Adrenal gland (tissue), 12 donors: ENCODE results near the gene POC1A. TPM values are rescaled to one million over a fixed set of nuclear protein-coding genes. Genes with fewer than 3 reads are reported as not detected.

Experiments used
- DNase-seq, 7 donors: peaks; one replicate each; pipeline ENCODE4 v3.0.0-alpha.2; 2019 to 2020
- H3K27ac ChIP-seq, 5 donors: fragments of 200-600 bp; sonication (generic) in 4 of 5; 1 replicate in 3 of 5; 2 replicates in 2 of 5; pipeline versions ENCODE4 v1.5.1 to v1.8.0; 2016 to 2020; ENCODE audit warnings: mild to moderate bottlenecking in 1 of 5
- H3K27me3 ChIP-seq: fragments of 200-600 bp; 2 replicates; pipeline ENCODE4 v1.8.0; 2021
- H3K36me3 ChIP-seq, 2 donors: fragments of 200-600 bp; replicated peaks in 1 of 2; 1 replicate in 1 of 2; 2 replicates in 1 of 2; pipeline versions ENCODE4 v1.5.1 to v1.8.0; 2018 to 2022
- H3K4me1 ChIP-seq, 2 donors: fragments of 200-600 bp; replicated peaks in 1 of 2; 1 replicate in 1 of 2; 2 replicates in 1 of 2; pipeline versions ENCODE4 v1.5.1 to v1.8.0; 2018 to 2021
- H3K4me3 ChIP-seq, 4 donors: fragments of 200-600 bp; sonication (generic) in 3 of 4; one replicate each; pipeline ENCODE4 v1.5.1; 2016 to 2018
- H3K9me3 ChIP-seq, 3 donors: fragments of 200-600 bp; sonication (generic) in 1 of 3; replicated peaks in 1 of 3; 1 replicate in 2 of 3; 2 replicates in 1 of 3; pipeline versions ENCODE4 v1.5.1 to v1.8.0; 2016 to 2021
- POLR2A ChIP-seq, 2 donors: fragments of 450-650 bp; IDR thresholded peaks; one replicate each; pipeline ENCODE4 v1.6.1; 2017; ENCODE audit warnings: antibody characterized with exemption in 2 of 2, mild to moderate bottlenecking in 2 of 2, moderate library complexity in 1 of 2
- WGBS, 4 donors: extraction: QIAGEN DNeasy Blood & Tissue Kit in 2 of 4; methylation state at CpG; one replicate each; pipeline versions ENCODE4 v1.1.5 to v1.1.7; 2013 to 2017; 5-methylcytosine and 5-hydroxymethylcytosine counted together
- intact Hi-C, 2 donors: fragments of 100-400 bp; cut with DNase I; formaldehyde crosslinking; loops; one replicate each; pipeline versions ENCODE4 v1.14.1 to v1.15.0; 2022 to 2023
- polyA plus RNA-seq, 3 donors: library from polyadenylated mRNA; stranded (reverse); fragments of 200-250 nt in 2 of 3; fragments of 350-450 nt in 1 of 3; fragmentation: Illumina TruSeq in 1 of 3; extraction: RNeasy Lipid Tissue Mini Kit (QIAGEN cat#74804) in 1 of 3; gene quantifications; one replicate each; pipeline ENCODE4 v1.2.3, GENCODE V29; 2013 to 2014
- total RNA-seq, 9 donors: library from RNA; depleted of rRNA in 4 of 9; stranded (reverse); fragments of >200 nt in 4 of 9; fragments of 120-200 nt in 1 of 9; fragmentation: NEBNext Ultra II Directional in 1 of 9; extraction: Animal tissue kit (Norgen Biotek cat#: 25700) in 1 of 9; gene quantifications; one replicate each; pipeline versions ENCODE4 v1.1.0 to v1.2.4, GENCODE V29; 2013 to 2023
- TF ChIP-seq, protein P1 (sequence below), 6 experiments: fragments of 450-650 bp in 4 of 6; fragments of 200-600 bp in 2 of 6; sonication (generic) in 1 of 6; IDR thresholded peaks; 1 replicate in 5 of 6; 2 replicates in 1 of 6; pipeline versions ENCODE4 v1.5.1 to v1.8.0; 2016 to 2021; ENCODE audit warnings: antibody characterized with exemption in 6 of 6, mild to moderate bottlenecking in 2 of 6, moderate library complexity in 1 of 6
- donor health status: healthy with polysubstance abuse.
- donor health status: Bipolar disorder and iron deficiency.
- donor health status: DM: yes; HTN: yes; CAD: no.
- donor health status: DM: no; HTN: no; CAD: no.
- donor health status: DM: no; HTN: no; CAD: no.
- donor health status: DM: yes; HTN: yes; CAD: no.

The POC1A gene
- total and polyA plus RNA-seq, 12 donors = 2.0 to 8.4 (median 5.5) TPM

DNA sequence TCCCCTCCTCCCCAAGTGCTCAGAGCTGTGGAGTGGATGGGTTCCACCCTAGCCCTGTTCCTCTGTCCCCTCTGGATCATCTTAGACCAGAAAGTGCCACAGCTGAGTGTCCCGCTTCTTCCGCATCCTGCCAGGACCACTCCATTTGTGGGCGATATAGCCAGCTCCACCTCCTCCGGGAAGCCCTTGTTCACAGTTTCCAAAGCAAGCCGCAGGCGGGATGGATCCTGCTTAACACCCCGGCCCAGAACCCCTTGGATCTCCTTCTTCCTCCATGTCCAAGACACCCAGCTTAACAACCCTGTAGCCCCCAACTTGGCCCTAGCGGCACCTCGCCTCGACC is 43.2 kb upstream of the POC1A start:
- 41 to 71% (median 54%) methylated on average over 7 to 10 of the region's 10 CpGs for WGBS, 4 donors
- DNase-seq = no peak
- TF ChIP-seq POLR2A (IDR thresholded peaks at IDR 0.05) = no peak
- TF ChIP-seq, protein P1, sequence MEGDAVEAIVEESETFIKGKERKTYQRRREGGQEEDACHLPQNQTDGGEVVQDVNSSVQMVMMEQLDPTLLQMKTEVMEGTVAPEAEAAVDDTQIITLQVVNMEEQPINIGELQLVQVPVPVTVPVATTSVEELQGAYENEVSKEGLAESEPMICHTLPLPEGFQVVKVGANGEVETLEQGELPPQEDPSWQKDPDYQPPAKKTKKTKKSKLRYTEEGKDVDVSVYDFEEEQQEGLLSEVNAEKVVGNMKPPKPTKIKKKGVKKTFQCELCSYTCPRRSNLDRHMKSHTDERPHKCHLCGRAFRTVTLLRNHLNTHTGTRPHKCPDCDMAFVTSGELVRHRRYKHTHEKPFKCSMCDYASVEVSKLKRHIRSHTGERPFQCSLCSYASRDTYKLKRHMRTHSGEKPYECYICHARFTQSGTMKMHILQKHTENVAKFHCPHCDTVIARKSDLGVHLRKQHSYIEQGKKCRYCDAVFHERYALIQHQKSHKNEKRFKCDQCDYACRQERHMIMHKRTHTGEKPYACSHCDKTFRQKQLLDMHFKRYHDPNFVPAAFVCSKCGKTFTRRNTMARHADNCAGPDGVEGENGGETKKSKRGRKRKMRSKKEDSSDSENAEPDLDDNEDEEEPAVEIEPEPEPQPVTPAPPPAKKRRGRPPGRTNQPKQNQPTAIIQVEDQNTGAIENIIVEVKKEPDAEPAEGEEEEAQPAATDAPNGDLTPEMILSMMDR (IDR thresholded peaks at IDR 0.05) = no peak
- Histone ChIP-seq H3K27me3 (no peaks in the 10 kb centered on the region), H3K4me1 (peaks cover 50 to 86% of the 10 kb centered on the region in 2 donors), H3K36me3 (peaks cover 0 to 36% of the 10 kb centered on the region in 2 donors), H3K4me3 (peak overlapping the region in 1 of 4 donors; percentile 74), H3K9me3 (no peaks in the 10 kb centered on the region), H3K27ac (peak overlapping the region in 4 of 5 donors; percentile 40 to 90 (median 78))
- intact Hi-C loops = no loop called here

DNA sequence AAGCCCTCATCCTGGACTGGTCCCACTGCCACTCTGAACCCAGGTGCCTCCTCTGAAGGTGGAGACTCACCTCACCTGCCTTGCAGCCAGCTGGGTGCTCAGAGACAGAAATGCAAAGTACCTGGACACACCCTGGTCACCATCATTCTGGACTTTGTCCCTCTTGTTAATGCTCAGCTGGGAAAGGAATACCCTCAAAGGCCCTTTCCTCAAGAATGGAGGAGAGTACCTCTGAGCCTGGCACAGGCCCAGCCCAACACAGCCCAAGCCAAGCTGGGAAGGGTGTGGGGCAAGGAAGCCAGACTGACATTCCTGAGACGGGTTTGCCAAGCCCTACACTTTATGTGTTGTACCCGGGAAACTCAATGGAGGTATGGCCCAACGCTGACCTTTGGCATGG is 42.8 kb upstream of the POC1A start:
- Histone ChIP-seq H3K36me3 (peaks cover 0 to 31% of the 10 kb centered on the region in 2 donors), H3K4me3 (no peak overlapping the region), H3K27ac (peak overlapping the region in 4 of 5 donors; percentile 40 to 90 (median 78)), H3K9me3 (no peaks in the 10 kb centered on the region), H3K4me1 (peaks cover 47 to 85% of the 10 kb centered on the region in 2 donors), H3K27me3 (no peaks in the 10 kb centered on the region)
- DNase-seq = peak in 3 of 7 donors; percentile 31 to 61 (median 59)
- intact Hi-C loops = no loop called here
- 52 to 70% (median 61%) methylated on average over 3 of the region's 3 CpGs for WGBS, 4 donors
- TF ChIP-seq, protein P1 (IDR thresholded peaks at IDR 0.05) = no peak
- TF ChIP-seq POLR2A (IDR thresholded peaks at IDR 0.05) = no peak

DNA sequence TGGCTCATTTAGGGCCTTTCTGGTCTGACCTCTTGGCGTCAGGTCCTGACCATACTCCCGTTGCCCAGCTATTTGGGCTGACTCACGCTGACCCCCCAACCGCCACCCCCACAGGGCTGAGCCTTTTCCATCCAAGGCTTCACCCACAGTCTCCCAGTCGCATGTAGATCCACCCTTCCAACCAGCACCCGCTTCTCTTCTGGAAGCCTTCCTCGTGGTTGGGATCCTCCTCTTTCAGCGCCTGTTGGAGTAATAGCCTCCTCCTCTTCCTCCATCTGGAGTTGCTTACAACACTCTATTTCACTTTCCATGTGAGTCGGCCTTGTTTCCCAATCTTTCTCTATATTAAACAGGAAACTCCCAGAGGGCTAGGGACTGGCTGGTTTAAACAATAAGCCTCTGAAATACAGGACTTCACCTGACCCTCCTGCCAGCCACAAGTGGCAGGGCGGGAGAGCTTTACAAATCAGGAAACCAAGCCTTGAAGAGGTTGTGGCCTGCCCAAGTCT is 41.7 kb upstream of the POC1A start:
- peaks cover 45 to 82% of the 10 kb centered on the region in 2 donors for H3K4me1 ChIP-seq
- peak overlapping the region; percentile 62 to 90 (median 80) for H3K27ac ChIP-seq
- no peaks in the 10 kb centered on the region for H3K27me3 ChIP-seq
- H3K4me3 ChIP-seq = no peak overlapping the region
- 65 to 70% (median 68%) methylated on average over 10 of the region's 10 CpGs for WGBS, 4 donors
- DNase-seq = peak in 3 of 7 donors; percentile 55 to 62 (median 58)
- H3K9me3 ChIP-seq = no peaks in the 10 kb centered on the region
- intact Hi-C loops = no loop called here
- TF ChIP-seq POLR2A (IDR thresholded peaks at IDR 0.05) = no peak
- TF ChIP-seq, protein P1 (IDR thresholded peaks at IDR 0.05) = no peak
- peaks cover 0 to 20% of the 10 kb centered on the region in 2 donors for H3K36me3 ChIP-seq

DNA sequence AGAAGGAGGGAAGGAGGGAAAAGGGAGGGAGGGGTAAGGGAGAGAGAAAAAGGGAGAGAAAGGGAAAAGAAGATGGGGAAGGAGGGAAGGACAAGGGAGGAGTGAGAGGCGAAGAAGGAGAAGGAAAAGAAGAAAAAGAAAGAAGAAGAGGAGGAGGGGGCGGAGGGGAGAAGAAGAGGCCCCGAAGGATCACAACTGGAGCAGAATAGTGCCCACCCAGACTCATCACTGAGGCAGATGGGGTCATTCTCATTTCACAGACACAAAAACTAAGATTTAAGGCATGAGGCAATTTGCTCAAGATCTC is 41.0 kb upstream of the POC1A start:
- no peak for DNase-seq

More for the DNA sequence above, 41.0 kb upstream of the POC1A start:
- intact Hi-C loops = no loop called here
- peak overlapping the region; percentile 62 to 90 (median 80) for H3K27ac ChIP-seq
- no peak overlapping the region for H3K4me3 ChIP-seq
- H3K36me3 ChIP-seq = peaks cover 0 to 14% of the 10 kb centered on the region in 2 donors
- TF ChIP-seq POLR2A (IDR thresholded peaks at IDR 0.05) = no peak
- TF ChIP-seq, protein P1 (IDR thresholded peaks at IDR 0.05) = no peak
- H3K27me3 ChIP-seq = no peaks in the 10 kb centered on the region
- H3K4me1 ChIP-seq = peaks cover 46 to 82% of the 10 kb centered on the region in 2 donors
- H3K9me3 ChIP-seq = no peaks in the 10 kb centered on the region
- 59 to 88% (median 69%) methylated on average over 3 of the region's 3 CpGs for WGBS, 4 donors
